AG10803 (cell line): ENCODE results near the gene HNRNPC.
A peak's percentile ranks its signal among the peaks of the same experiment; 100 is the strongest.

Experiments
- DNase-seq: peaks from one replicate; pipeline ENCODE4 v3.0.0; 2010; ENCODE audit warnings: low read depth
- H3K4me3 ChIP-seq: 2 replicates; pipeline ENCODE4 v1.5.1; 2011; ENCODE audit warnings: mild to moderate bottlenecking, low read length, control low read depth
- TF ChIP-seq, protein P1 (sequence below): conservative IDR thresholded peaks from 2 replicates; pipeline ENCODE4 v1.5.1; 2011; ENCODE audit warnings: mild to moderate bottlenecking, low read length, control low read depth, inconsistent platforms

HNRNPC gene

GRCh38 chr14:21241218-21241819, 27.9 kb downstream of the HNRNPC start:
- TF ChIP-seq, protein P1, sequence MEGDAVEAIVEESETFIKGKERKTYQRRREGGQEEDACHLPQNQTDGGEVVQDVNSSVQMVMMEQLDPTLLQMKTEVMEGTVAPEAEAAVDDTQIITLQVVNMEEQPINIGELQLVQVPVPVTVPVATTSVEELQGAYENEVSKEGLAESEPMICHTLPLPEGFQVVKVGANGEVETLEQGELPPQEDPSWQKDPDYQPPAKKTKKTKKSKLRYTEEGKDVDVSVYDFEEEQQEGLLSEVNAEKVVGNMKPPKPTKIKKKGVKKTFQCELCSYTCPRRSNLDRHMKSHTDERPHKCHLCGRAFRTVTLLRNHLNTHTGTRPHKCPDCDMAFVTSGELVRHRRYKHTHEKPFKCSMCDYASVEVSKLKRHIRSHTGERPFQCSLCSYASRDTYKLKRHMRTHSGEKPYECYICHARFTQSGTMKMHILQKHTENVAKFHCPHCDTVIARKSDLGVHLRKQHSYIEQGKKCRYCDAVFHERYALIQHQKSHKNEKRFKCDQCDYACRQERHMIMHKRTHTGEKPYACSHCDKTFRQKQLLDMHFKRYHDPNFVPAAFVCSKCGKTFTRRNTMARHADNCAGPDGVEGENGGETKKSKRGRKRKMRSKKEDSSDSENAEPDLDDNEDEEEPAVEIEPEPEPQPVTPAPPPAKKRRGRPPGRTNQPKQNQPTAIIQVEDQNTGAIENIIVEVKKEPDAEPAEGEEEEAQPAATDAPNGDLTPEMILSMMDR: peak; percentile 55
- peak; percentile 58 for DNase-seq
- H3K4me3 ChIP-seq: no peak overlapping the region

DNA sequence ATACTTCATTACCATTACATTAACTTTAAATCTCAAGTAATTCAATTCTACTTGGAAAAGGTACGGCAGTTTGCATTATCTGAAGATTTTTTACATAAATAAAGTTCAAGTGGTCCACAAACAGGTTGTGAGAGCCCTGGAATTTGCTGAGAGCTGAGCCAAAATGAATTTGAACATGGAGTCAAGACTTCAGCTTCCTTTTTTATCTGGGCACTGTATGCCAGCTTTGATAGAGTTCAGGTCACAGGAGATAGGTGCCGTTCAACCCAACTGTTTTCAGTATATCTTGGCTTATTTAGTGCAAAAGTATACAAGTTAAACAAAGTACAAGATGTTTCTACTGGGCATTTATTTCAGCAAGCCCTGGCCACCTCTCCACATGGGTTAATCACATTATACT, 28.8 kb downstream of the HNRNPC start:
- TF ChIP-seq, protein P1: no peak
- no peak for DNase-seq
- H3K4me3 ChIP-seq: no peak overlapping the region

- TF ChIP-seq, protein P1: no peak
- no peak overlapping the region for H3K4me3 ChIP-seq
- DNase-seq: no peak
Observed at GRCh38 chr14:21238823-21239518, 30.3 kb downstream of the HNRNPC start.

DNA sequence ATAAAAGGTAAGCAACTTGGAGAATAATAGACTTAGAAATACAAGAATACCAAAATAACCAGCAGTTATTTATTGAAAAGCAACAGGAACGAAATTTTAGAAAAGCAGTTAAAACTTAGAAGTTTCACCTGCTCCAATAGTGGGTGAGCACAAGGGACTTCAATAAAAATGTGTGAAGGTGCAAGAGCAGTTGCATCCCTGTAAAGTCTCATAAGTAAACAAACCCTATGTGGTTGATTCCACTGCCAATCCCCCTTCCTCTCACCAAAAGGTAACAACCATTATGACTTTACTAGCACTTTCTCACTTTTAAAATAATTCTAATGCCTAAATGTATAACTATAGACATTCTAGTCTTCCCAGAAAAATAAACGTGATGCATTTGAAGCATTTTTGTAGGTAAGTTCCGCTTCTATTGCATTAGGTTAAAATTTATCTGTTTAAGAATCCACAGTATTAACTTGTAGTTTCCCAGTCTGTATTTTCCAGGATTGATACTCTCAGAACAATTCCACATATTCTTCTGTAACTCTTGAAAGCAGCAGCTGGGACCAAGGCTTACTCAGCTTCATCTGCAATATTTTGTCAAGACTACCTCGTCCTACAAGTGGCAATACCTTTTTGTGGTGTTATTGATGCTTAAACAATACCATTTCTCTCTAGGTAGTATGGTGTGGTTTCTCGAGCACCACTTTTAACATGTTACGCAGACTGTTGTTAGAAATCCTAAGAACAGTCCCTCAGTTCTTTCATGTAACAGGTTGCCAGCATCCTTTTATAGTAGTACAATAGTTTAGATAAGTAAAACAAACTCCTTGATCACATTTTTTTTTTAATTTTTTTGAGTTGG, 32.1 kb downstream of the HNRNPC start:
- no peak overlapping the region for H3K4me3 ChIP-seq
- TF ChIP-seq, protein P1: no peak
- no peak for DNase-seq

- H3K4me3 ChIP-seq: no peak overlapping the region
- no peak for DNase-seq
- TF ChIP-seq, protein P1: no peak
Observed at GRCh38 chr14:21234112-21234511, 35.1 kb downstream of the HNRNPC start.

DNA sequence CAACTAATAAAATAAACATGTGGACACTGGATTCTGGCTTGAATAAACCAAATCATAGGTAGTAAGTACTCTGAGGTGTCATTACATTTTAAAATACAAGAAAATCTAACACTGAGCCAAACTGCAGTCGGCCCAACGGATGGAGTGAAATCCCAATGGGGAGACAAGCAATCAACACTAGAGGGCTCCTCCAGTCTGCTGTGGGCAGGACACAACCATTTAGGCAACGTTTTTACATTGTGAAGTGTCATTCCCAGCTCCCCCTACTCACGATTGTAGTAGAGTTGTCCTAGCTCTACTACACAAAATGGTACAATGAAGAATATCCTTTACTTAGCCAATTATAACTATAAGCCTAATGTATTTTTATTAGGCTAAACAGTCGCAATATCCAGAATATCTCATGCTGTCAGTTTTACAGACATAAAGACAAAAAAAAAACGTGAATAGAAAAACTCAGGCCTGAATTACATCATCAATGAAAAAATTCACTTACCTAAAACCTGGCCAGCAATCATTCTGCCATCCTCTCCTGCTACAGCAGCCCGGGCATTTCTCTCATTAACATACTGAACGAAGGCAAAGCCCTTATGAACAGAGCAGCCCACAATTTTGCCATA, 35.7 kb downstream of the HNRNPC start:
- TF ChIP-seq, protein P1: peak; percentile 39
- DNase-seq: no peak
- H3K4me3 ChIP-seq: no peak overlapping the region
